Measurements from ENCODE around the gene TGFBI.
"Not testable (repeated sequence)": the region's sequence is repeated elsewhere in the genome, so short reads cannot be mapped to it uniquely, and the experiment has no call there.

Gene TGFBI

DNA sequence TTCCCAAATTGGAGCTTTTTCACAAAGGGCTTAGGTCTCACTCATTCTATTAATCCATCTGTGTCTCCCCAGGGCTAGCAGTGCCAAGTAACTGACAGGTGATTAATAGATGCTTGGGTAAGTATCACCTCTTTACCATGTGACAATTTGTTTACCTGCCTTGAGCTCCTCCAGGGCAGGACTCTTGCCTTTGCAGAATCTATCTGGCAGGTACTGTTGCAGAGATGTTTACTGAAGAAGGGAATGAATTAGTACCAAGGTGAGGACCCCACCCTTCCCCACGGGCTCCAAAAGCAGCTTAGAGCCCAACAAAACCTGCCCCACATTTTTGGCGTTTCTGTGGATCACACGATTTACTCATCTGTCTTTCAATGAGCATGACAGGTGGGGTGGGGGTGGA, 698 bp upstream of the TGFBI start:
- no peak for DNase-seq

DNA sequence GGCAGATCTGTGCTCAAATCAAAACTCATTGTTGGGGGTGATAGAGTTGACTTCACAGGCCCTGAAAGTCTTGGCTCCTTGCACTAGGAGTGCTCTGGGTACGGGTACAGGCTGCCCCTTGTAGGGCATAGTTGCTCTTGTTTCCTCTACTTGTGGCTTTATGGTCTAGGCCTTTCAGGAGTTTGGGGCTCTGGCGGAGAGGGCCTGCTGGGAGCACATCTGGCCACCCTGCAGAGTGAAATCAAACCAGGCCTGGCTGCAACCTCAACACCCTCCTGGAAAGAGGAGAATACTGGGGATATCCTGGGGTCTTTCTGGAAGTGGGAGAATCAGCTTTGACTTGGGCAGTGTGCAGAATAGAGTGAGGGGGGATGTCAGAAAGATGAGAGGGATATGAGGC, 1.5 kb downstream of the TGFBI start:
- DNase-seq, result no peak

DNA sequence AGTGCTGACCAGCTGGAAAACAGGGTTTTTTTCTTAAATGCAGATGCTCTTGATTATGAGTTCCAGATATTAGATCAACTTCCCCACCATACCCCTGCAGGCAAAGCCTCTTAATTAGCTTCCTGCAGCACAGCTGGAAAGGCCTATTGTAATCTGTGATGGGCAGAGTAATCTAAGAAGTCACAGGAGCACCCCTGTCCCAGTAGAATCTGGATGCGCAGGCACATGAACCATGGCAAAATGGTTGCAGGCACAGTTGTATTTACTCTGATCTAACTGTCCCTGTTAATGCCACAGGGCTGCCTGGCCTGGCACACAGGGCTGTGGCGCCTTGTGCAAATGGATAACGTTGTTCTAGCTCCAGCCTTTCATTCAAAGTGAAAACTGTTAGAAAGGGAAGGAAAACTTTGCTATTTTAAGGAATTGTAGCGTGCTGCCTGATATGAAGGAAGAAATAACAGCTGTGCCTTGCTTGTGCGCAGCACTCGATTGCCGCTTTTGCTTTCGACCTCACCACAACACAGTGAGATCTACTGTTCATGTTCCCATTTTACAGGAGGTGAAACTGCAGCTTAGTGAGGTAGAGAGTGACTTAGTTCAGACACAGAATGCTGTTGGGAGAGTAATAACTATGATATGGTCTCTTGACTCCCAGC, 2.3 kb downstream of the TGFBI start:
- no peak for DNase-seq

DNA sequence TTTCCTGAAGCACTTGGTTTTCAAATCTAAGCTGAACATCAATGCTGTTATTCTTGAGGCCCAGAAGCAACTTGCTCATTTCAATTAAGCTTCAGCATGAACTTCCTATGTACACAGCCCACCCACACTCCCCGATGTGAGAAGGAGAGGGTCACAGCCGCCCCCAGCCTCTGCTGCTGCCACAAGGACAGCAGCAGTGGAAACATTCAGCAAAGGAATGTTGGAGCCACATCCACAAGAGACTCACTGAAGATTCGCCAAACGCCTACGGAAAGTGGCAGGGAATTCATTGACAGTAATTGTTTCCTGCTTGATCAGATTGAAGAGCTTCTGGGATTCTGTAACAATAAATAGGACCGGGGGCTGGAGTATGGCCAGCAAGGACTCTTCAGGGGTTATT, 2.9 kb downstream of the TGFBI start:
- no peak for DNase-seq

DNA sequence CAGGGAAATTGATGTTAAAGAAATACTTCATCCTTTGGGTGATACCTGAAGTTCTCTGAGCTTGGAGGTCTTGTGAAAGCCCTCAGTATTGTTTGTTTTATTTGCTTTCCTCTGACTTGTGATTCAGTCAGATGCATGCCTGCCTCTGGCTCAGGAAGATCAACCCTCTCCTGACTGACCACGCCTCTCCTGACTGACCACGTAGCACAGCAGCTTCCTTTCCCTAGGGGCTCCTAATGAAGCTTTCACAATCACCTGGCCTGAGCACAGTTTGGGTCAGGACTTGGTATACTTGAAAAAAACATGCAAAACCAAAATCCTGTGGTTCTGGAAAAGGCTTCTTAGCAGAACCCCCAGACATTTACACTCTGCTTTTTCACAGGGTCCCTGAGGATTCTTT, 3.8 kb downstream of the TGFBI start:
- no peak for DNase-seq

DNA sequence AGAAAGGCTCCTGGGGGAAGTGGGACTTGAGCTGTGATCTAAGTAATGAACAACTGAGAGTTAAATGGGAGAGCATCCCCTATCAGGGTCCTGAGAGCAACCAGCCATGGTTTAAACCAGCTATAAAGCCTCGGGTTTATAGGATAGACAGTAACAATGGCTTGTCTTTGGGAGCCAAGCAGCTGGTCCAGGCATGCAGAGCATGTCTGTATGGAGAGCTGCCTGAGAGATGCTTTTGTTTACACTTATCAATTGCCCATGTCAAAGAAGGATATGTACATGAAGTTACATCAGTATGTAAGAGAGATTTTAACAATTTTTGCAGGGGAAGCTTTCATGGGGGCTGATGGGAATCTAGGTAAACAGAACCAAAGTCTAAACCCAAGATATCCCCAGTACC, 4.4 kb downstream of the TGFBI start:
- DNase-seq, result no peak

DNA sequence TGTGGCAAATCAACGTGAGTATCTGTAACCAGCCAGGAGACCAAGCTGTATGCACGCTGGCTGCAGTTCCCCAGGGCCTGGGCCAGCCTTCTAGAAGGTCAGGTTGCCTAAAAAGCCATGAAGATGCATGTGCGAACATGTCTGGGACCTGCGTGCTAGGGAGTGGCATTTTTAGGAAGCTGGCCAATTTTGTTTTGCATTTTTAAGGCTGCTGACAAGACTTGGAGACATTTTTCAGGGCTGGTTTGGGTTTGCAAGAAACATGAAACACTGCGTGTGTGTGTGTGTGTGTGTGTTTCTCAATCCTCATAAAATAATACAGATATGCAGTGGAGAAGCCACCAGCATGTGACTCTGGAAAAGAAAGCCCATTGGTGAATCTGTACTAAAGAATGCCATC, 5.1 kb downstream of the TGFBI start:
- DNase-seq, result no peak

DNA sequence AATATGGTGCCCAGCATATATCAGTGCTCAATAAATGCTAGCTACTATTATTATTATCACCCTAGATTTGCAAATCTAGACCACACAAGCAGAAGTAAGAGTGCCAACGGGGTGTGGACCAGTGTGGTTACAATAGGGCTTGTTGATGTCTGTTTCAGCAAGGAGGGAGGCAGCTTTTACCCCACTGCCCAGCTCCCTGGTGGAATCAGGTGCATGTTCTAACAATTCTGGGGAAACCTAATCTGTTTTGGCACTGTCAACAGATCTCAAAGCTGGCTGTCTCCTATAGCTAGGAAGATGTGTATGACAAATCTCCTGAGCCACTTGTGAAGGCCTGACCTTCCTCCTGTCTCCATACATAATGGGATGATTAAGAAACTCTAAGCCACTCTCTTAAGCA, 5.7 kb downstream of the TGFBI start:
- no peak for DNase-seq

DNA sequence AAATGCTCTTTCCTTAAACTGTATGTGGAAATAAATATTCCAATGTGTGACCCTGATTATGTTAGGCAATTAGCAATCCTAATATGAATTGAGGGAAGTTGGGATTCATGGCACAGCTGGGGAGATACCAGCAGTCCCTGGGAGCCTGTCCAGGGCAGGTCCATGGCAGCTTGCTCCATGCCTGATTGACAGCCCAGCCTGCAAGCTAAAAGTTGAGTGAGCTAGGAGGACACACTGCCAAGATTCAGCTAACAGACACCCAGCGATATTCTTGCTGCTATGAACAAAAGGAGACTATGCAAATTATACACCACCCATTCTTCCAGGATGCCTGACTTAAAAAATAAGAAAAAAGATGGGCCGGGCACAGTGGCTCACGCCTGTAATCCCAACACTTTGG, 6.2 kb downstream of the TGFBI start:
- no peak for DNase-seq

DNA sequence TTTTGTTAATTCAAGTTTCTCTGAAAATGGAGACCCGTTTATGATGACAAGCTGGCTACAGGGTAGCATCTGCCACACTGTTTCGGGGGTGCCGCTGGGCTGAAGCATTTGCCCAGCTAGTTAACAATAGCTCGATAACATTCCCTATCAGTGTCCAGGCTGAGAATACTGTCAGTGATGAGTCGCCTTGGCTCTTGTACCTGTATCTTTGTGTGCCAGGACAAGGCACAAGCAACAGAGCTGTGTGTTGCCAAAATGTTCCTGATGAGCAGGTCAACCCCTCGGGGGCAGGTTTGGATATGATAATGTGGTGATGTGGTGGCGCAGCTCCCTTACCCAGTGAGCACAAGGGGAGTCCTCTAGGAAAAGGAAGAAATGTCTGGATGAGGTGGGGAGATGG, 7.0 kb downstream of the TGFBI start:
- no peak for DNase-seq

DNA sequence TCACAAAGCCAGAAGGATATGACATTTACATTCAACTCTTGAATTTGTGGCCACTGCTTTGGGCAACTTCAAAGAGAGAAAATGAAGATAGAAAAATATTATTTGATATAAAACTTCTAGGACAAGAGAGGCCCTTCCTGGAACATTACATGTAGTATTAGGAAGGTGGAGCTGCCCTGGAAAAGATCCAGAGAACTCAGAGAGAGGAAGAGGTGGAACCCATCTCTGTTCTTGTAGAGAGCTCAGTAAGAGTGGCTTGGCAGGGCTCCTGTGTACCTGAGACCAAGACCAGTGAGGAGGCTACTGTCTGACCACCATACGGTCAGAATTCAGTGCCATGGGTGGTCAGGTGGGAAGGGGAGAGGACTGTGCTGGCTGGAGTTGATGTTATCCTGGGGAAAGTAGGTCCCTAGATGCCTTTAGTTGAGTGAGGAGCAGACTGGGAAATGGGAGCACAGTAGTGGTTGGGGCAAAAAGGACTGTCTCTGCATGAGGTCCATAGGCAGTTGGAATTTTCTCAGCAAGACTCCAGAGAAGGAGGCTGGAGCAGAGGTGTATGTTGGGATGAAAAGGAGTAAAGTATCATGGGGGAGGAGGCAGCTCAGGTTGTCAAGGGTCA, 7.6 kb downstream of the TGFBI start:
- DNase-seq, result no peak

DNA sequence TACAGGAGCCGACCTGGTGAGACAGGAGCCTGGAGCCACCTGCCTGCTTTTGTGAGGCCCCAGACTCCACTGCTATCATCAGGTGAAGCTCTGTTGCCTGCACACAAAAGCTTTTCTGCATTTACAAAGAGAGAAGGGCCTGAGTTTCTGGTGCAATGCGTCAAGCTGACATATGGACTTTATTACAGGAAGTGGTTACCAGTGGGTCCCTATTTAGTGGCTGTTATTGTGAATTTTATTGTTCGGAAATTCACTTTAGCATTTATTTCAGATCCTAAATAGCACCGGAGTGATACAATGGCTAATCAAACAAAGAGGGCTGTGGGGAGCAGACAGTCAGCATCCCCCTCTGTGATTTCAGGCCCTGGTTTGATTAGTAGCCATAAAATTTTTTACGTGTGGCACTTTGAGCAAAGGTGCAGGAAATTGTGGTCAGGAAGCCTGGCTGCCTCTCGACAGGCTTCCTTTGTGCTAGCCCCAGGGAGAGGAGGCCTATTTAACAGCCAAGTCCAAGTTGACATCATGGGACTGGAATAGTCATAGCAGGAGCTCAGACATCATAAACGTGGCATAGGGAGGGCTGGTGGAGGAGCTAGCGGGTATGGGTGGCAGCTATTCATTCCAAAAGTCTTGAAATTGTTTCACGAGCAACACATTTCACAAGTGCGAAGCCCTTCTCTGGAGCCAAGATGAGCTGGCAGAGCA, 8.4 kb downstream of the TGFBI start:
- no peak for DNase-seq

DNA sequence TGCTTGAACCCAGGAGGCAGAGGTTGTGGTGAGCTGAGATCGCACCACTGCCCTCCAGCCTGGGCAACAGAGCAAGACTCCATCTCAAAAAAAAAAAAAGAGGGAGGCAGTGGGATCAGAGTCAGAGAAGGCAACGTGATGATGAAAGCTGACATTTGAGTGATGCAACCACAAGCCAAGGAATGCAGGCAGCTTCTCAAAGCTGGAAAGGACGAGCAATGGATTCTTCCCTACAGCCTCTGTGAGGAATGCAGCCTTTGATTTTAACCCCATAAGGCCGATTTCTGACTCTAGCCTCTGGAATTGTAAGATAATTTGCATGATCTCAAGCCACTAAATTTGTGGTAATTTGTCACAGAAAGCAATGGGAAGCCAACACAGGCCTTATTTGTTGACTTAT, 9.8 kb downstream of the TGFBI start:
- no peak for DNase-seq

DNA sequence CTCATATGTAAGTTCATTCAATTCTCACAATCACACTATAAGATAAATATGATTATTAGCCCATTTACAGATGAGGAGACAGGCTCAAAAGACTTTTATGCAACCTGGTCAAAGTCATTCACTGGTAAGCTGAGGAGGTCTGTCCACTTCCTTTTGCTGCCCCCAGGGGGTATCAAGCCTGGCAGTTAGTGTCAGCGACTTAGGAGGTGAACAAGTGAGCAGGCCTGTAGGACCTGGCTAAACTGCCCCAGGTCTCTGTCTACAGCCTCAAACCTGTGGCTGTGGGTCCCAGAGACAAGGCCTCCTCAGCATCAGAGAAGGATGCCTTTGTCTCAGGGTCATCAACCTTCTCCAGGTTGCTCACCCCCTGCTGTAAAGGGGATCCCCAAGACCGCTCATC, 10.4 kb downstream of the TGFBI start:
- DNase-seq, result no peak

DNA sequence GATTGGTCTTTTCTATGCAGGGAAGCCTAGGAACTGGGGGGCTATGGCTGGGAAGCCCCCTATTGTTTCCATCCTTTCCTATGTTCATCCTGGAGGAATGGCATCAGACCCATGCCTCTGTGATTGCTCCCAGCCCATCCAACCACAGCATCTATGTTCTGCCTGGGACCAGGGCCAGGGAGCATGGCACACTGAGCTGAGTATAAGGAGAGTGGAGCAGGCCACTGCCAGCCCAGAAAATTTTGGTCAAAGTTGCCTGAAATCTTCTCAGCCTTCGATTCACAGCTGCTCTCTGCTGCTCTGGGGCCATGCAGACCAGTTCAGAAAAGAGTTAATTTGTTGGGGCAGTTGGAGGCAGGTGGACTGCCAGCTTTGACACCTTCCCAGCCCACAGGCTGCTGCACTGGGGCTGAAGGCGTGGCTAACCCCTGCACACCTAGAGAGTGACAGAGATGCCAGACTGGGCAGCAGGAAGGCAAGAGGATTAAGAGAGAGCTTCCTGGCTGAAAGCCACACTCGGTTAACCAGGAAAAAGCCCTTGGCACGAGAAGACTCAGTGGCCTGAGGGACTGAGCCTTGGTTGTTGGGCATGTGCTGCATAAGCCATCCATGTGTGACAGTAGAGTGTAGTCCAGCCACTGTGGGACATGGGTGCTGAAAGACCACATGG, 12.1 kb downstream of the TGFBI start:
- no peak for DNase-seq

DNA sequence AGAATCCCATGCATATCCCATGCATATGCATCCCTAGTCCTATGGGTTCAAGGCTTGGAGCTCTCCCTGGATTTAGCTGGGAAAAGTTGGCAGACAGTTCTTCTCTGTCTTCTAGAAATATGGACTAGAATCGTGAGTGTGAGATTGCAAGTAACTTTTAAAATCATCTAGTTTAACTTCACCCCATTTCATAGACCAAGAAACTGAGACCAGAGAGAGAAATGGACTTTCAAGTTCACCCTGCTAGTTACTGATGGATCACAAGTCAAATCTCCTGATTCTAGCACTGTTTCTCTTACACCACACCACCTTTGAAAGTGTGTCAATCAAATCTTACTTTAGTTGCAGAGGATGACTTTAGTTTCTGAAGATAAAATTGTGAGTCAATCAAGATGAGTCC, 13.4 kb downstream of the TGFBI start:
- DNase-seq, result no peak

DNA sequence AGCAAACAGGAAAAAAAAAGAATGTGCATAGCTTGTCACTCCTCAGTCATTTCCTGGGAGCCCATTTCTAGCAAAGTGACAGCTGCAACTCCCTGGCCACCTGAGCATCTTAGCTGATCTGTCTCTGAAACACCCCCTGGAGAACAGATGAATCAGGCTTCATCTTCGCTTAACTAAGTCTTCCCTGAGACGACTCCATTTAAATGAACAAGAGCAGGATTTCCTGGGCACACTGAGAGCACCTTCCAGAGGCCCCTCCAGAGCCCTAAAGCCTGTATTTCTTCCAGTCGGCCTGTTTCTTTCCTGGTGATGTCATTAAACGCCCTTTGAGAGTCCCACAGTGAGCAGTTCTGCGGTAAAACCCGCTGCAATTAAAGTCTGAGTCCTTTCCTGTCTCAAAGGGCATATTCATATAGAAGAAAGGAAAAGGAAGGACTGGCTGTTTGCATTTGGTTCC, 13.9 kb downstream of the TGFBI start:
- no peak for DNase-seq

DNA sequence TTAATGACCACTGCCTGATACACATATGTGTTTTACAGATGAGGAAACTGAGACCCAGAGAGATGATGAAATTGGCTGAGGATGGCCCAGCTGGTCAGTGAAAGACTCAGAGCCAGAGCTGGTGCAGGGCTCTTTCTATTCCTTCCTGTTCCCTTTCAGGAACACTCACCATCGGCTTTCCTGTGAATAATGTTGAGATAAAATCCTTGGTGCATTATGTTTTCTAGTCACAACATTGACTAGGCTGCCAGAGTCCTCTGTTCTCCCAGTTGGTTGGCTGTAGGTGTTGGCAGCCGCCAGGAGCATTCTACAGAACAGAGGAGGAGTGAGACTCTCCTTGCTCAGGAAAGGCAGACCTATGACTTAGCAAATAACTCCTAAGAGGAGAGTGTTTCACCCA, 14.8 kb downstream of the TGFBI start:
- DNase-seq, result no peak

DNA sequence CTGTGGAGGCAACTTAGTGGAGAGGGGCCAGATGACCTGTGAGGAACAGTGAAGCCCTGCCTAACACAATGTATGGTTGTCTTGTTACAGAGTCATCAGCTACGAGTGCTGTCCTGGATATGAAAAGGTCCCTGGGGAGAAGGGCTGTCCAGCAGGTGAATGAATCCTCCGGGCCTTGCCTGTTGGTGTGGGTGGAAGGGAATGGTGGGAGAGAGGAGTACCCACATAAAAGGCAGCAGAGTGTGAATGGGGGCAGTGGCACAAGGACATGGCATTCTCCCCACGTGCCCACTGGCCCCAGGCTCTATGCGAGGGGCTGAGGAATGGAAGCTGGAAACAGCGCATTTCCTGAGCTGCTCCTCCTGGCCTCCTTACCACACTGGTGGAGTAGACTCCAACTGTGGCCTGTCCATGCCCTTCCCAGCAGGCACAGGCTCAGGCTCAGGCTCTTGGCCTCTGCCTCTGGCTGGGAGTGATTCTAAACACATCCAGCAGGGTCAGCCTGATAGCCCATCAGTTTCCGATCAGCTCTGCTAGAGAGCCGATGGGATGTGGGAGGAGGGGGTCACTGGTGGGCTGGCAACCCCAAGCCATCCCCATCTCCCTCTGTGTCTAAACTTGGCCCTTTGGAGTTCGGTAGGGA, 15.3 kb downstream of the TGFBI start:
- no peak for DNase-seq

DNA sequence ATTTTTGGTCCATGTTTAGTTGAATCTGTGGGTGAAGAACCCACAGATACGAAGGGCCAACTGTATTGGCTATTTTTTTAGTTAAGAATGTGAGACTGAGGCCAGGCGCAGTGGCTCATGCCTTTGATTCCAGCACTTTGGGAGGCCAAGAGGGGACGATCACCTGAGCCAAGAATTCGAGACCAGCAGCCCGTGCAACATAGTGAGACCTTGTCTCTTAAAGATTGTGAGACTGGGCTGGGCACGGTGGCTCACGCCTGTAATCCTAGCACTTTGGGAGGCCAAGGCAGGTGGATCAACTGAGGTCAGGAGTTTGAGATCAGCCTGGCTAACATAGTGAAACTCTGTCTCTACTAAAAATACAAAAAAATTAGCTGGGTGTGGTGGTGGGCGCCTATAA, 16.2 kb downstream of the TGFBI start:
- DNase-seq, result not testable (repeated sequence)

DNA sequence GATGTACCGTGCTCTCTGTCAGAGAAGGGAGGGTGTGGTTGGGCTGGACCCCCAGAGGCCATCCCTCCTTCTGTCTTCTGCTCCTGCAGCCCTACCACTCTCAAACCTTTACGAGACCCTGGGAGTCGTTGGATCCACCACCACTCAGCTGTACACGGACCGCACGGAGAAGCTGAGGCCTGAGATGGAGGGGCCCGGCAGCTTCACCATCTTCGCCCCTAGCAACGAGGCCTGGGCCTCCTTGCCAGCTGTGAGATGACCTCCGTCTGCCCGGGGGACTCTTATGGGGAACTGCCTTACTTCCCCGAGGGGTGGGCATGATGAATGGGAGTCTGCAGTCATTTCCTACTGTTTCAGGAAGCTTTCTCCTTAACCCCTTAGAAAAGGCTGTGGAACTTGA, 17.5 kb downstream of the TGFBI start:
- no peak for DNase-seq

DNA sequence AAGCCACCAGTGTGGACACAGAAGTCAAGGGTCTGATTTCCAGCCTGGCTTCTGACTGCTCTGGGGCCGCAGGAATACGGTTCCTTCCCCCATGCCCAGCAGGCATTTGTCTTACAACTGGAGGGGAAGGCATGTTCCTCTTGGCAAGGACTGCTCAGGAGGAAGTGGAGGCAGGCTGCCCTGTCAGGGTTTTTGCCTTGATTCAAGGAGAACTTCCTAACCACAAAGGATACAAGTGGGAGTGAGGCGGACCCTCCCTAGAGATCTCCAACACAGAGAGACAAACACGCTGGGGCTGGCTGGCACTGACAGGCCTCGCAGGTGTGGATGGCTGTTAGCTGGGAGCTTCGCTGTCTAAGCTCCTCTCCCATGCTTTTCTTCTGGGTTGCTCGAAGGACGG, 19.1 kb downstream of the TGFBI start:
- DNase-seq, result no peak

DNA sequence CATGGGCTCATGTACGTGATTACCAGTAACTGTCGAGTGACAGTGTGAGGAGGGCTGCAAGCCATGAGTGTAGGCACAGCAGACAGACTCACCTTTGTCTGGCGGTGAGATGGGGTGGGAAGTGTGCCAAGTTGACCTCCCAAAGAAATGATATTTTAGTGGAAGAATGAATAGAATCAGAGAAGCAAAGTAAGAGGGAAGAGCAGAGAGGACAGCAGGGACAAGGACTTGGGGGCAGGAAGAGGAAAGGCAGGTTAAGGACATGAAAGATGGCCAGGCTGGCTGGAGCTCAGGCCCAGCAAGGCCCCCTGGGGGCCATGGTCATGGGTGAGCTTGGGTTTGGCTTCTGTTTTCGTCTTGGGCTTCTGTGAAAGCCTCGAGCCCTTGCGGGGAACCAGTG, 20.2 kb downstream of the TGFBI start:
- no peak for DNase-seq

Measured in activated T-cell treated with anti-CD3 and anti-CD28 coated beads for 4 hours (primary cell).